CD8-positive, alpha-beta memory T cell (primary cell): Measurements from ENCODE around the gene STXBP6. TPM values are rescaled to one million over a fixed set of nuclear protein-coding genes. Genes with fewer than 3 reads are reported as not detected.

ENCODE experiments used
- CTCF ChIA-PET: fragments of 350-600 bp; sonication (Branson Sonifier 250); formaldehyde crosslinking; loops from one replicate; lab custom pipeline; 2021; ENCODE audit warnings: antibody characterized with exemption; lab: Charles Lee
- POLR2A ChIA-PET: fragments of 350-600 bp; sonication (Branson Sonifier 250); formaldehyde crosslinking; loops from one replicate; lab custom pipeline; 2021; ENCODE audit warnings: antibody characterized with exemption; lab: Charles Lee
- DNase-seq, 5 donors: peaks; one replicate each; pipeline versions ENCODE4 v3.0.0 to v3.0.0-alpha.2; 2020 to 2022; ENCODE audit warnings: mixed read lengths in 1 of 5
- H3K27ac ChIP-seq: one replicate; pipeline ENCODE4 v1.7.0; 2013; ENCODE audit warnings: low read depth, mild to moderate bottlenecking, low read length, moderate library complexity
- H3K27me3 ChIP-seq: 2 replicates; pipeline ENCODE4 v1.7.0; 2013; ENCODE audit warnings: low read length, mild to moderate bottlenecking; ENCODE audit not compliant: insufficient read depth, poor library complexity, severe bottlenecking
- H3K36me3 ChIP-seq: 2 replicates; pipeline ENCODE4 v1.7.0; 2013; ENCODE audit warnings: mild to moderate bottlenecking, low read length, moderate library complexity; ENCODE audit not compliant: insufficient read depth
- H3K4me1 ChIP-seq: 2 replicates; pipeline ENCODE4 v1.7.0; 2013; ENCODE audit warnings: mild to moderate bottlenecking, low read length, moderate library complexity; ENCODE audit not compliant: insufficient read depth
- H3K4me3 ChIP-seq: 2 replicates; pipeline ENCODE4 v1.7.0; 2013; ENCODE audit warnings: mild to moderate bottlenecking, low read length
- H3K9me3 ChIP-seq: 2 replicates; pipeline ENCODE4 v1.7.0; 2013; ENCODE audit warnings: mild to moderate bottlenecking, low read length
- H3K27ac Mint-ChIP-seq, 8 donors: one replicate each; pipeline ENCODE4 v1.8.0; 2020 to 2021; ENCODE audit warnings: mixed read lengths in 8 of 8, mild to moderate bottlenecking in 6 of 8, inconsistent platforms in 3 of 8, moderate library complexity in 3 of 8
- H3K27me3 Mint-ChIP-seq, 2 donors: one replicate each; pipeline ENCODE4 v1.8.0; 2020 to 2021; ENCODE audit warnings: mixed read lengths in 2 of 2, mild to moderate bottlenecking in 1 of 2, moderate library complexity in 1 of 2
- H3K36me3 Mint-ChIP-seq, 3 donors: one replicate each; pipeline ENCODE4 v1.8.0; 2020 to 2021; ENCODE audit warnings: mixed read lengths in 3 of 3, inconsistent platforms in 1 of 3, mild to moderate bottlenecking in 1 of 3
- H3K4me1 Mint-ChIP-seq, 3 donors: one replicate each; pipeline ENCODE4 v1.8.0; 2020 to 2021; ENCODE audit warnings: mixed read lengths in 3 of 3, inconsistent platforms in 1 of 3, mild to moderate bottlenecking in 1 of 3
- H3K4me3 Mint-ChIP-seq, 7 donors: one replicate each; pipeline ENCODE4 v1.8.0; 2020 to 2021; ENCODE audit warnings: mixed read lengths in 7 of 7, mild to moderate bottlenecking in 6 of 7, moderate library complexity in 4 of 7, inconsistent platforms in 2 of 7
- H3K9me3 Mint-ChIP-seq, 5 donors: one replicate each; pipeline ENCODE4 v1.8.0; 2020 to 2022; ENCODE audit warnings: mixed read lengths in 5 of 5, mild to moderate bottlenecking in 3 of 5, moderate library complexity in 2 of 5, inconsistent platforms in 1 of 5
- polyA plus RNA-seq: library from polyadenylated mRNA; unstranded; fragments of 300-500 nt; fragmentation: Illumina TruSeq; gene quantifications from one replicate; pipeline ENCODE4 v1.2.3, GENCODE V29; 2021
- total RNA-seq, 2 experiments: library from RNA; stranded (reverse); gene quantifications; one replicate each; pipeline ENCODE4 v1.2.3, GENCODE V29; 2021

The STXBP6 gene
- total and polyA plus RNA-seq, 3 experiments from 2014 or later: 0.28 to 0.38 TPM; not detected in 1

DNA sequence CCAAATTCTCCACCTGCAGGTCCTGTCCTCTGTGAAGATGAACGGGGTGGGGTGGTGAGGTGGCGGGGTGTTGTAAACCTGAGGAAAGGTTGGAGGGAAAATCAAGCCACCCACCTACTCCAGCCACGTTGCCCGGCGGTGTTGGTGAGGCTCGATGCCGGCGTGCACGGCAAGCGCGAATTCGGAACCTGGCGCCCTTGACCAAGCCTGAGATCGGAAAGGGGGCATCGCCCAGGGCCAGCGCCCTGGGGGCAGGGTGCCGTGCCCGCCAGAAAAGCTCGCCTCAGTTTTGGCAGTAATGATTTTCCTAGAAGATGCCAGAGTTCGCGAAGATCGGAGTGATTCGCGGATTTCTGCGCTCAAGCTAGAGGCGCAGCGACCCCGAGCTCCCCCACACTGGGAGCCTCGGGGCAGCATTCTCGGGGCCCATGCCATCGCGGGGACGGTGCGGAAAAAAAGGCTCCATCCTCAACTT is 817 bp downstream of the STXBP6 start:
- H3K27me3 ChIP-seq: peaks cover 5% of the 10 kb centered on the region
- H3K4me1 ChIP-seq: no peaks in the 10 kb centered on the region
- H3K4me1 Mint-ChIP-seq: peaks cover 11 to 12% (median 12%) of the 10 kb centered on the region in 3 donors
- peak overlapping the region in 1 of 8 donors; percentile 21 for H3K27ac Mint-ChIP-seq
- no peak for DNase-seq
- H3K9me3 Mint-ChIP-seq: no peaks in the 10 kb centered on the region
- H3K4me3 Mint-ChIP-seq: peak overlapping the region in 4 of 7 donors; percentile 19 to 74 (median 50)
- POLR2A ChIA-PET: no interaction called here
- H3K27ac ChIP-seq: no peak overlapping the region
- no peaks in the 10 kb centered on the region for H3K36me3 Mint-ChIP-seq
- CTCF ChIA-PET: no interaction called here
- peaks cover 42 to 72% of the 10 kb centered on the region in 2 donors for H3K27me3 Mint-ChIP-seq
- H3K36me3 ChIP-seq: no peaks in the 10 kb centered on the region
- H3K9me3 ChIP-seq: no peaks in the 10 kb centered on the region
- no peak overlapping the region for H3K4me3 ChIP-seq

- no peaks in the 10 kb centered on the region for H3K9me3 Mint-ChIP-seq
- H3K4me3 Mint-ChIP-seq: peak overlapping the region; percentile 3 to 63 (median 20)
These were observed 1.6 kb downstream of the STXBP6 start for GRCh38 chr14:25048170-25049016.

DNA sequence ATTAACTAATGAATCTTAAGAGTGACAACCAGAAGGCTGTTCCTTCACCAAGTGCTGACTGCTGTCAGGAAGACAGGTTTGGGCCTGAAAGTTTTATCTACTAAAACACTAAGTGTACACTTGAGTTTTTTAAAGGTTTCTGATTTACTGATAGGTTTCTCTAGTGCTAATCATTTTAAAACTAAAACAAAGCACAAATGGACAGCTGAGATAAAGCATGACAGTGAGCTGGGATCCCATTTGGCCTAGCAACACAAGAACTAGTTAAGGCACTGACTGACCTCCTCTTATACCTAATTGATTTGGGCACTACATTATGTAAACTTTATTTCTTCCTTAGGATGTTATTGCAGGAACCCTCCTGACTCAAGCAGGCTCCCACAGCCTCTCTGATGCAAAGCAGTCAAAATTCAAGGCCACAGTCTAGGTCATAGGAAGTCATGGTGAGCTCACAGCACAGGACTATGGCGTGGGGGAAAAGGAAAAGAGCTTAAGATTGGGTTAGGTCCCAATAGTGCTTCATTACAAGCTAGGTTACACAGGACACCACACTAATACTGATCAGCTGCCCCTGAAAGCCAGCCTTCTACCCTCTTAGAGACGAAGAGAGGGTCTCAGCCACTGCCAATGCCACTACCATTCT is 3.5 kb downstream of the STXBP6 start:
- Mint-ChIP-seq H3K36me3 (no peaks in the 10 kb centered on the region), H3K27me3 (peaks cover 37 to 57% of the 10 kb centered on the region in 2 donors), H3K27ac (no peak overlapping the region), H3K9me3 (no peaks in the 10 kb centered on the region), H3K4me1 (peaks cover 11 to 12% (median 12%) of the 10 kb centered on the region in 3 donors), H3K4me3 (no peak overlapping the region)
- DNase-seq: no peak
- no peaks in the 10 kb centered on the region for H3K36me3 ChIP-seq
- H3K4me1 ChIP-seq: no peaks in the 10 kb centered on the region
- ChIA-PET POLR2A (no interaction called here), CTCF (no interaction called here)
- H3K9me3 ChIP-seq: no peaks in the 10 kb centered on the region
- peaks cover 5% of the 10 kb centered on the region for H3K27me3 ChIP-seq
- H3K27ac ChIP-seq: no peak overlapping the region
- no peak overlapping the region for H3K4me3 ChIP-seq

More at GRCh38 chr14:25048170-25049016, 1.6 kb downstream of the STXBP6 start:
- Mint-ChIP-seq H3K27ac (peak overlapping the region in 1 of 8 donors; percentile 21), H3K27me3 (peaks cover 44 to 72% of the 10 kb centered on the region in 2 donors), H3K36me3 (no peaks in the 10 kb centered on the region), H3K4me1 (peaks cover 11 to 12% (median 12%) of the 10 kb centered on the region in 3 donors)
- Histone ChIP-seq H3K27me3 (peaks cover 5% of the 10 kb centered on the region), H3K27ac (no peak overlapping the region), H3K4me1 (no peaks in the 10 kb centered on the region), H3K9me3 (no peaks in the 10 kb centered on the region), H3K4me3 (no peak overlapping the region), H3K36me3 (no peaks in the 10 kb centered on the region)
- POLR2A ChIA-PET: no interaction called here
- no peak for DNase-seq
- CTCF ChIA-PET: no interaction called here

GRCh38 chr14:25044106-25044698 is 5.7 kb downstream of the STXBP6 start:
- H3K36me3 ChIP-seq: no peaks in the 10 kb centered on the region
- H3K27ac Mint-ChIP-seq: no peak overlapping the region
- no peaks in the 10 kb centered on the region for H3K9me3 ChIP-seq
- H3K4me3 Mint-ChIP-seq: no peak overlapping the region
- no peak overlapping the region for H3K27ac ChIP-seq
- no peaks in the 10 kb centered on the region for H3K4me1 ChIP-seq
- peaks cover 5 to 7% (median 5%) of the 10 kb centered on the region in 3 donors for H3K4me1 Mint-ChIP-seq
- ChIA-PET POLR2A (no interaction called here), CTCF (no interaction called here)
- no peaks in the 10 kb centered on the region for H3K36me3 Mint-ChIP-seq
- no peaks in the 10 kb centered on the region for H3K27me3 ChIP-seq
- H3K9me3 Mint-ChIP-seq: peaks cover 0 to 2% (median 0%) of the 10 kb centered on the region in 5 donors
- no peak overlapping the region for H3K4me3 ChIP-seq
- DNase-seq: no peak
- H3K27me3 Mint-ChIP-seq: peaks cover 28 to 43% of the 10 kb centered on the region in 2 donors

- DNase-seq: no peak
- CTCF ChIA-PET: no interaction called here
These were observed 7.3 kb downstream of the STXBP6 start for GRCh38 chr14:25042362-25043299.

DNA sequence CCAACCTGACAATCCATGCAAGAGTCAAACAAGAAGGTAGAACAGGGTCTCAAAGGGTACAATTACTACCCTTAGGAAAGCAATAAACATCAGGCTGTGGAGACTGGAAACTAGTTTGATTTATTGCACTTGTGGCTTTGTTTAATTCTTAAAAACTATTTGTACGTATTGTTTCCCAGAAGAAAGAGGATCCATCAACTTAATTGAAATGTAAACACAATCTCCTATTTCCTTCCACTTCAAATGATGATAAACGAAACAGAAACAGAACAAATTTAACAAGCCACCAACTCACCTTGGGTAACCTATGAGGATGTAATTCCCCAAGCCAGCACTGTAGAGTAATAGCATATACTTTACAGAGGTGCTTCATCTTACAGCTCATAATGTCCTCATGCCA is 8.0 kb downstream of the STXBP6 start:
- Histone ChIP-seq H3K4me1 (no peaks in the 10 kb centered on the region), H3K27me3 (no peaks in the 10 kb centered on the region), H3K27ac (no peak overlapping the region), H3K9me3 (no peaks in the 10 kb centered on the region), H3K36me3 (no peaks in the 10 kb centered on the region), H3K4me3 (no peak overlapping the region)
- peaks cover 0 to 5% (median 0%) of the 10 kb centered on the region in 5 donors for H3K9me3 Mint-ChIP-seq
- DNase-seq: no peak
- H3K27ac Mint-ChIP-seq: no peak overlapping the region
- ChIA-PET POLR2A (no interaction called here), CTCF (no interaction called here)
- no peaks in the 10 kb centered on the region for H3K36me3 Mint-ChIP-seq
- H3K4me3 Mint-ChIP-seq: no peak overlapping the region
- no peaks in the 10 kb centered on the region for H3K4me1 Mint-ChIP-seq
- H3K27me3 Mint-ChIP-seq: peaks cover 14 to 22% of the 10 kb centered on the region in 2 donors

More at GRCh38 chr14:25042362-25043299, 7.3 kb downstream of the STXBP6 start:
- peaks cover 17 to 28% of the 10 kb centered on the region in 2 donors for H3K27me3 Mint-ChIP-seq
- H3K4me3 Mint-ChIP-seq: no peak overlapping the region
- Histone ChIP-seq H3K4me1 (no peaks in the 10 kb centered on the region), H3K27me3 (no peaks in the 10 kb centered on the region), H3K27ac (no peak overlapping the region), H3K4me3 (no peak overlapping the region), H3K36me3 (no peaks in the 10 kb centered on the region), H3K9me3 (no peaks in the 10 kb centered on the region)
- no peaks in the 10 kb centered on the region for H3K4me1 Mint-ChIP-seq
- peaks cover 0 to 5% (median 0%) of the 10 kb centered on the region in 5 donors for H3K9me3 Mint-ChIP-seq
- H3K27ac Mint-ChIP-seq: no peak overlapping the region
- no peaks in the 10 kb centered on the region for H3K36me3 Mint-ChIP-seq
- POLR2A ChIA-PET: no interaction called here

GRCh38 chr14:25041484-25041883 is 8.5 kb downstream of the STXBP6 start:
- no peaks in the 10 kb centered on the region for H3K36me3 ChIP-seq
- no peaks in the 10 kb centered on the region for H3K9me3 ChIP-seq
- H3K27me3 Mint-ChIP-seq: peaks cover 12 to 21% of the 10 kb centered on the region in 2 donors
- H3K4me3 ChIP-seq: no peak overlapping the region
- DNase-seq: no peak
- H3K4me1 ChIP-seq: no peaks in the 10 kb centered on the region
- ChIA-PET CTCF (no interaction called here), POLR2A (no interaction called here)
- no peaks in the 10 kb centered on the region for H3K36me3 Mint-ChIP-seq
- peaks cover 0 to 5% (median 0%) of the 10 kb centered on the region in 5 donors for H3K9me3 Mint-ChIP-seq
- H3K27ac Mint-ChIP-seq: no peak overlapping the region
- H3K4me3 Mint-ChIP-seq: no peak overlapping the region
- no peaks in the 10 kb centered on the region for H3K4me1 Mint-ChIP-seq
- H3K27me3 ChIP-seq: no peaks in the 10 kb centered on the region
- no peak overlapping the region for H3K27ac ChIP-seq
